Astrocyte of the hippocampus (primary cell): ENCODE results near the gene CROT.

ENCODE experiments used
- DNase-seq: peaks from one replicate; pipeline ENCODE4 v3.0.0; 2011; ENCODE audit warnings: low read depth, low spot score

Gene CROT

GRCh38 chr7:87341441-87341840, 4.0 kb upstream of the CROT start:
- DNase-seq: no peak

GRCh38 chr7:87342231-87342630, 3.2 kb upstream of the CROT start:
- DNase-seq: no peak

DNA sequence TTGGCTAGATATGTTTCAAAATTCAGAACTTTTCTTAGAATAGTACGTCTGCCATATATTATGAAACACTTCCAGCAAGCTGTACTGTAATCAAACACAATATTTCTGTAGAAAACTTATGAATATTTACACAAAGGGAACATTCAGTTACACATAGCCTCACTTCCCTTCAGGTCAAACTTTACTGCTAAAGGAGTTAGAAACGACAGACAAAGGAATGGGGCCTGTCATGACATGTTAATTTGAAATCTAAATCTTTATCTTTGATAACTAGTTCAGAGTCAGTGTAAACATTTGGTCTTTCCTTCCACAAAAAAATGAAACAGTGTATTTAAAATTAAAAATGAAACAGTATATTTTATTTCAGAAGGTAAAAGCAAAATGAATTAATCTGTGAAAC, 1.0 kb upstream of the CROT start:
- DNase-seq: peak; percentile 26

GRCh38 chr7:87345962-87346371, 503 bp downstream of the CROT start:
- DNase-seq: peak; percentile 25

- no peak for DNase-seq
Measured at GRCh38 chr7:87347207-87347606, 1.7 kb downstream of the CROT start.

DNA sequence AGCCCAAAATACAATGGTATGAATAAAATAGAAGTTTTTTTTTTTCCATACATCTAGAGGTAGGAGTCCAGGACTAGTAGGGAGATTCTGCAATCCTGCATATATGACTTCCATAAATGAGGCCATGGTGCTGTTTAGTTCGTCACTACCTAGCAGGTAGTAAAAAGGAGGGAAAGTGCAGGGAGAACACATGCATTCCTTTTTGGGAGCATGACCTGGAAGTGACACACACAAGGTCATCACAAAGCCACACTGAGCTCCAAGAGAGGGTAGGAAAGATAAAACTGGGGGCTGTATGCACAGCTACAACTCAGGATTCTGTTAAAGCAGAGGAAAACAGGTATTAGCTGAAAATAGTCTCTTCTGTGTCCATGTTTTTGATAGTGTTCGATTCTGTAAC, 2.2 kb downstream of the CROT start:
- DNase-seq: no peak

DNA sequence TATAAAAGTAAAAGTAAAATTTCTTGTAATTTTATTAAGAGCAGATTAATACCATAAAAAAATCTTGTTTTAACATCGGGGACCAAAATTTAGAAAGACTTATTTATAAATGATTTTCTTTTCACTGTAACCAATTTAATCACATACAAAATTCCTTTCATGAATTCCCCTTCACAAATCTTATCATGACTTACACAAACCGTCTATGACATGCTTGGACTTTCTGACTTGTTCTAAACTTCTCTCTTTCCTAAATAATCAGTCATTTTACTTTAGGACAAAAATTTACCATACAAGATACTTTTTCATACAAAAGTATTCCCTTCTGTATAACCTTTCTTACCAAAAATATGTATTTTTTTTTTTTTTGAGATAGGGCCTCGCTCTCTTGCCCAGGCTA, 9.3 kb downstream of the CROT start:
- peak; percentile 8 for DNase-seq

DNA sequence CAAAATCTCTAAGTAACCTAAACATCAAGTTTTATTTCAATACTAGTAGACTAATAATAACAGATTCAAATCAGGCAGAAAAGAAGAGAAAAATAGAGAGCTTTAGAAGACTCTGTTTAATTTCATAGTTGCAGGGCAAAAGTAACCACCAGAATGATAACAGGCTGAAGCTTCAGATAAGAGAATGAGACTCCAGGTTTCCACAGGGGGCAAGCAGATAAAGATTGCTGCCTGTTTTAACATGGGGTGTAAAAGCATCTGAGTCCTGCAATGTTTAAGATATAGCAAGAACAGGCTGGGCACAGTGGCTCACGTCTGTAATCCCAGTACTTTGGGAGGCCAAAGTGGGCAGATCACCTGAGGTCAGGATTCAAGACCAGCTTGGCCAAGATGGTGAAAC, 11.0 kb downstream of the CROT start:
- DNase-seq: no peak

DNA sequence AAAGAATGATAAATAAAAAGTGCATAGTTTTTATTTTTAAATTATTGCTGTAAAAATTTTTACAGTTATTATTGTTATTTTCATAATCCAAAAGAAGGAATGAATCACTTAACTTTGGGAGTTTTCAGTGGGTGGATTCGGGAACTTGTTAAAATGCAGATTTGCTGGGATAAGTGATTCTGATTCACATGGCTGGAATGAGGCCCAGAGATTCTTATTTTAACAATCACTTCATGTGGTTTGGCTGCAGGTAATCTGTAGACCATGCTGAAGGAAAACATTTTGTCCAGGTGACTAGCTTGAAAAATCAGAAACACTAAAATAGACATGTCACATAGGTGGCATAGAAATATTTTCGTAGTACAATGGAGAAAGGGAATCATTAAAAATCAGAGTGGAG, 13.9 kb downstream of the CROT start:
- peak; percentile 87 for DNase-seq

- no peak for DNase-seq
Measured at GRCh38 chr7:87361320-87361719, 15.9 kb downstream of the CROT start.

GRCh38 chr7:87363342-87363741, 17.9 kb downstream of the CROT start:
- DNase-seq: no peak

- no peak for DNase-seq
Measured at GRCh38 chr7:87364246-87364645, 18.8 kb downstream of the CROT start.

GRCh38 chr7:87369216-87369615, 23.8 kb downstream of the CROT start:
- no peak for DNase-seq

DNA sequence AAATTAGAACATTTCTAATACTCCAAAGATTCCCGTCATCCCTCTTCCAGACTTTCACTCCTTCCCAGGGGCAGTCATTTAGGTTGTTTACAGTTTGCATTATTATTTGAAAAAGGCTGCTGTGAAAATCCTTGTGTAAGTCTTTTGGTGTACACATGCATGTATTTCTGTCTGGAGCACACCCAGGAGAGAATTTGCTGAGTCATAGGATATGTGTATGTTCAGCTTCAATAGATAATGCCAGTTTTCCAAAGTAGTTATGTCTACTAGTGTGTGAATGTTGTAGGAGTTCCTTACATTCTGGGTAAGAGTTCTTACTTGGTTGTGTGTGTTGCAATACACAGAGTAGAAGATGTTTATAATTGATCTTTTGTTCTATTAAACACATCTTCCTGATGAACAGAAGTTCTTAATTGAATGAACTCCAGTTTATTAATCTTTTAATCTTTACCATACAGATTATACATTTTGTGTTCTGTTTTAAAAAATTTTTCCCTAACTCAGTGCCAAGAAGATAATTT, 25.3 kb downstream of the CROT start:
- peak; percentile 16 for DNase-seq

- no peak for DNase-seq
Measured at GRCh38 chr7:87375662-87376435, 30.4 kb downstream of the CROT start.

DNA sequence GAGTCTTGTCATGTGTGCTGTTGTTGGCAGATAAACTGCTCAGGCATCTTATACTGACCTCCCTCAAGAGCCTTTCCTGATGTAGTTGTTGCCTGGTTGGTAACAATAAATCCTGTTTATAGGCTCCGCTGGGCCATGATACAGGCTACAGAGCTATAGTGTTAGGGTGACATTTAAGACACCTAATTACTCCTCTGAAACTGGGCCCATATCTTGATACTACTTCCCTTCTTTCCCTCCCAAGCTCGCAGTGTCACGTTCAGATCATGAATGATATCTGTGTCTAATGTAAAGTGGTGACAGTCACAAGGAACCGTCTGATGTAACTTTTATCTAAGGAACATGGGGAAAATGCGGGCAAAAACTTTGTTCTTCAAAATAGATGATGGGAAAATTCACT, 35.4 kb downstream of the CROT start:
- DNase-seq: no peak

GRCh38 chr7:87391020-87391701, 45.7 kb downstream of the CROT start:
- DNase-seq: no peak

DNA sequence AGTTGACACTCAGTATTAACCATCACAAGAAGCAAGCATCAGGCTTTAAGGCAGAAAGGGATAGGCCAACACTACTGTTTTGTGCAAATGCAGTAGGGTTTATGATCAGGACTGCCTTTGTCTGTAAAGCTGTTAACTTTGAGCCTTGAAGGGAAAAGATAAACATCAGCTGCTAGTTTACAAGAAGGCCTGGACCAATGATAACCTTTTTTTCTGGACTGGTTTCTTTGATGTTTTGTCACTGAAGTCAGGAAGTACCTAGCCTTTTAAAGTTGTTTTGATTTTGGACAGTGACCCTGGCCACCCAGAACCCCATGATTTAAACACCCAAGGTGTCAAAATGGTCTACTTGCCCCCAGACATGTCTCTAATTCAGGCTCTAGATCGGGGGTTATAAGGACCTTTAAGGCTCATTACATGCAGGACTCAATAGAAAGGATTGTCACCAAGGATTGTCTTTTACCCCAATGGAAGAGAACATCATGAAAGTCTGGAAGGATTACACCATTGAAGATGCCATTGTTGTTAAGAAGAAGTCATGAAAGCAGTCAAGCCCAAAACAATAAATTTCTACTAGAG, 50.1 kb downstream of the CROT start:
- DNase-seq: no peak

- DNase-seq: peak; percentile 44
Measured at GRCh38 chr7:87398446-87398845, 53.0 kb downstream of the CROT start.

GRCh38 chr7:87404674-87405073, 59.2 kb downstream of the CROT start:
- no peak for DNase-seq

- peak; percentile 11 for DNase-seq
Measured at GRCh38 chr7:87411186-87411585, 65.7 kb downstream of the CROT start.

- DNase-seq: peak; percentile 47
Measured at GRCh38 chr7:87413029-87413428, 67.6 kb downstream of the CROT start.
